Measurements from ENCODE around the gene C15orf61. TPM values are rescaled to one million over a fixed set of nuclear protein-coding genes. Genes with fewer than 3 reads are reported as not detected.

The C15orf61 gene
- total and polyA plus RNA-seq, 4 donors = 1.4 to 5.6 (median 2.5) TPM

GRCh38 chr15:67558502-67558901, 37.6 kb downstream of the C15orf61 start:
- no peak overlapping the region for H3K27ac ChIP-seq (ENCODE audit: low read depth in 1 of 2, low read length in 2 of 2)
- no peak overlapping the region for H3K9ac ChIP-seq (ENCODE audit: low read depth in 1 of 2, low read length in 2 of 2)
- no peaks in the 10 kb centered on the region for H3K9me3 ChIP-seq (ENCODE audit: control insufficient read depth in 4 of 4, low read length in 3 of 4)
- peaks cover 0 to 10% (median 3%) of the 10 kb centered on the region in 4 donors for H3K36me3 ChIP-seq (ENCODE audit: control insufficient read depth in 4 of 4, insufficient read depth in 3 of 4, low read depth in 1 of 4, low read length in 3 of 4)
- H3K27me3 ChIP-seq (ENCODE audit: control insufficient read depth in 4 of 4, insufficient read depth in 4 of 4, low read length in 3 of 4) = no peaks in the 10 kb centered on the region
- no peaks in the 10 kb centered on the region for H3K4me1 ChIP-seq (ENCODE audit: control insufficient read depth in 4 of 4, insufficient read depth in 4 of 4, low read length in 3 of 4)
- no peak for DNase-seq (ENCODE audit: low spot score)
- TF ChIP-seq HNF4A (conservative IDR thresholded peaks at IDR 0.05) (no peak), ZBTB33 (IDR thresholded peaks at IDR 0.05) (no peak), RAD21 (IDR thresholded peaks at IDR 0.05) (no peak), FOXA1 (IDR thresholded peaks at IDR 0.05) (no peak), MAX (IDR thresholded peaks at IDR 0.05) (no peak), GABPA (IDR thresholded peaks at IDR 0.05 in 1 of 2, conservative IDR thresholded peaks at IDR 0.05 in 1 of 2) (no peak), CTCF (IDR thresholded peaks at IDR 0.05; ENCODE audit: low read depth, low read length, missing input control) (no peak), ATF3 (IDR thresholded peaks at IDR 0.05) (no peak), EGR1 (IDR thresholded peaks at IDR 0.05; ENCODE audit: low read depth in 2 of 2) (no peak), FOXA2 (IDR thresholded peaks at IDR 0.05) (no peak), SP1 (IDR thresholded peaks at IDR 0.05) (no peak), NR2F2 (IDR thresholded peaks at IDR 0.05) (no peak), REST (IDR thresholded peaks at IDR 0.05) (no peak), TAF1 (conservative IDR thresholded peaks at IDR 0.05) (no peak), YY1 (IDR thresholded peaks at IDR 0.05) (no peak), HNF4G (IDR thresholded peaks at IDR 0.05) (no peak), JUND (IDR thresholded peaks at IDR 0.05) (no peak), RXRA (IDR thresholded peaks at IDR 0.05) (no peak)
- H3K4me3 ChIP-seq (ENCODE audit: low read depth in 1 of 3, low read length in 3 of 3) = no peak overlapping the region
- WGBS = 97% methylated on average over 4 of the region's 4 CpGs
